22Rv1 (cell line): ENCODE results near the gene WWOX.

Experiments used
- H3K27ac ChIP-seq: fragments of 450-650 bp; 2 replicates; pipeline ENCODE4 v1.5.1; 2017
- ZFX ChIP-seq: fragments of 450-650 bp; IDR thresholded peaks from 2 replicates; pipeline ENCODE4 v1.6.1; 2017; ENCODE audit warnings: antibody characterized with exemption, borderline replicate concordance
- TF ChIP-seq, protein P1 (sequence below): fragments of 450-650 bp; IDR thresholded peaks from 2 replicates; pipeline ENCODE4 v1.5.1; 2017; ENCODE audit warnings: mild to moderate bottlenecking

The WWOX gene

GRCh38 chr16:78237841-78238240, 138.4 kb downstream of the WWOX start:
- no peak overlapping the region for H3K27ac ChIP-seq
- TF ChIP-seq, protein P1, sequence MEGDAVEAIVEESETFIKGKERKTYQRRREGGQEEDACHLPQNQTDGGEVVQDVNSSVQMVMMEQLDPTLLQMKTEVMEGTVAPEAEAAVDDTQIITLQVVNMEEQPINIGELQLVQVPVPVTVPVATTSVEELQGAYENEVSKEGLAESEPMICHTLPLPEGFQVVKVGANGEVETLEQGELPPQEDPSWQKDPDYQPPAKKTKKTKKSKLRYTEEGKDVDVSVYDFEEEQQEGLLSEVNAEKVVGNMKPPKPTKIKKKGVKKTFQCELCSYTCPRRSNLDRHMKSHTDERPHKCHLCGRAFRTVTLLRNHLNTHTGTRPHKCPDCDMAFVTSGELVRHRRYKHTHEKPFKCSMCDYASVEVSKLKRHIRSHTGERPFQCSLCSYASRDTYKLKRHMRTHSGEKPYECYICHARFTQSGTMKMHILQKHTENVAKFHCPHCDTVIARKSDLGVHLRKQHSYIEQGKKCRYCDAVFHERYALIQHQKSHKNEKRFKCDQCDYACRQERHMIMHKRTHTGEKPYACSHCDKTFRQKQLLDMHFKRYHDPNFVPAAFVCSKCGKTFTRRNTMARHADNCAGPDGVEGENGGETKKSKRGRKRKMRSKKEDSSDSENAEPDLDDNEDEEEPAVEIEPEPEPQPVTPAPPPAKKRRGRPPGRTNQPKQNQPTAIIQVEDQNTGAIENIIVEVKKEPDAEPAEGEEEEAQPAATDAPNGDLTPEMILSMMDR, result no peak
- no peak for TF ChIP-seq ZFX

DNA sequence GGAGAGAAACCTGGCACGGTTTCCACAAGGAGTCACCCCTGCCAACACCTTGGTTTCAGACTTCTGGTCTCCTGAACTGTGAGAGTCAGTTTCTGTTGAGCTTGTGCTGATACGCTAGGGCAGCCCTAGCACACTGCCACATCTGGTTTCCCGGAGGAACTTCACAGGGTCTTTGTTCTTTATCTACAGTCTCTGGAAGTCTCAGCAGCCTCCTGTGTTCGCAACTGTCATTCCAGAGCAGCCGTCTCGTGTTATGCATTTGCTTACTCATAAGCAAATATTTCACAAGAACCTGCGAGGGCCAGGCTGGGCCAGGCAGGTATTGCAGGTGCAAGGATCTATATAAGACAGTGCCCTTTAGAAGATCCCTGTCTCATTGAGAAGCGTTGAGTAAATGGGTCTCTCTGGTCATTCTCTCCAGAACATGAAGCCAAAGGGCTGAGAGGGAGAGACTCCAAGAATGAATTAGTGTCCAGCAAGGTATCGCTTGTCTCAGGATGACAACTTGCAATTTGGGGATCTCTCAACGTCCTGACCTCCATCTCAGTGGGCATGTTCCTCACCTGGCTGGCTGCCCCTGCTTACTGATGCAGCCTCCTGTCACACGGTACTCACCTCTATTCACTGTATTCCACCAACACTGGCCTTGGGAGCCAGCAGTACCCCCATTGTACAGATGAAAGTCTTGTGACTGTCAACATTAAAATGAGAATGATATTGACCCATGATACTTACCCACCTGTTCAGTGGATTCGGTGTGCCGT, 141.2 kb downstream of the WWOX start:
- peak overlapping the region; percentile 31 for H3K27ac ChIP-seq
- no peak for TF ChIP-seq ZFX
- TF ChIP-seq, protein P1, result peak; percentile 28

DNA sequence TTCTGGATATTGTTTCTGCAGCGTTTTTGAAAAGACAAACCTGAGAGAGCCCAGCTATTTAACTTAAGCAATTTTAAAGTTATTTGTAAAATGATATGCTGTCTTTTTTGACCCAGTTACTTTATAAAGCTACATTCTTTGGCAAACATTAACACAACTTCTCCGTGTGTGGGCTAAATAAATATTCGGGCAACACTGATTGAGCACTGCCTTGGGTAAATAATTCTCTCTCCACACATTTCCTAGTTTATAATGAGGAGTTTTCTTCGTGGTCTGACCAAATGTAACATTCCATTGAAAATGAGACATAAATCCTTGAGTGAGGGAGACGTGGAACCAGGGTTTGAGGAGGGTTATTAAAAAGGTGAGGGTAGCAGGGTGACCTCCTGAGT, 142.8 kb downstream of the WWOX start:
- no peak overlapping the region for H3K27ac ChIP-seq
- TF ChIP-seq ZFX, result no peak
- TF ChIP-seq, protein P1, result no peak

DNA sequence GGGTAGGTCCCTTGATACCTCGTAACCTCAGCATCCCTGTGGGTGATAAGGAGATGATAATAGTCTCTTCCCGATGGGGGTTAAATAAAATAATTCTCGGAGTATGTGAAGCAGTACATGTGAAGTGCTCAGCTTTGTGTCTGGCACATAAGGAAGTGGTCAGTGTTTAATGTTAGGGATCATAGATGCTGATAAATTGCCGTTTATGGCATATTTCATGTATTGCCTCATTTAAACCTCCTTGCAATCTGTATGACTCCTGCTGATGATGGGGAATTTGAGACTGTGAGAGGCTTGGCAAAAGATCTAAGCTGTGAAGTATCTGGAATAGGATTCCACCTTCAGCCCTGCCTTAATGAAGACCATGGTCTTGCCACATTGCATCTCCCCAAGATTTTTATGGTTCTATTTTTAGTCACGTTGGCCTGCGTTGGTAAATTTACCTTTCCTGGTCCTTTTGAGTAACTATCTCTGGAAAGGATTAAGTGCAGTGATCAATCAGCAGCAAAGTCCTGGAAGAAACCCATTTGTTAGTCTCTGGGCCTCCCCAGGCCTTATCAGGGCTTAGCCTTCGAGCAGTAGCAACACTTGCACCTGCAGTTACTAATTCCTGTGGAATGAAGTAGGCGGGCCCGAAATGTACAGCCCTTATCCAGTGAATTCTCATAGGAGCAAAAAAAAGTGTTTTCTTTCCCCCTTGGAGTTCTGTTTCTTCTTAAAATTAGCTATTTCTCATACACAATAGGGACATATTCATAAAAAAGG, 144.9 kb downstream of the WWOX start:
- TF ChIP-seq, protein P1, result no peak
- no peak overlapping the region for H3K27ac ChIP-seq

DNA sequence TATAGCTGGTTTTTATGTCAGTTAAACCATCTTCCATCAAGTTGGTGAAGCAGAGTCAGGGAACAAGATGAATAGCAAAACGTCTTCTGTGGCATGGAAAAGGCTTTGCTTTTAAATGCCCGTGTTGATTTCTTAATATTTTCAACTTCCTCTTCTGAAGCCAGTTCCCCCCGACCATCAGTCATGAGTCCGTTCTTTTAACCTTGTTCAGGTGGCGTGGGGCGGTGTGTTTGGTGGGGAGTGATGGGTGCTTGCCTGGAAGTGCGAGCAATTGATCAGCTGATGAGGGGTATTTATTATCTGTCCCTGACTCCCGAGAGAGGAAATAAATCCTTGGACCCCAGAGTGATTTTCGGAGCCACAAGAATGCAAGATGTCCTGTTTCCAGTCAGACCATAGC, 147.1 kb downstream of the WWOX start:
- TF ChIP-seq, protein P1, result no peak
- TF ChIP-seq ZFX, result no peak
- no peak overlapping the region for H3K27ac ChIP-seq

DNA sequence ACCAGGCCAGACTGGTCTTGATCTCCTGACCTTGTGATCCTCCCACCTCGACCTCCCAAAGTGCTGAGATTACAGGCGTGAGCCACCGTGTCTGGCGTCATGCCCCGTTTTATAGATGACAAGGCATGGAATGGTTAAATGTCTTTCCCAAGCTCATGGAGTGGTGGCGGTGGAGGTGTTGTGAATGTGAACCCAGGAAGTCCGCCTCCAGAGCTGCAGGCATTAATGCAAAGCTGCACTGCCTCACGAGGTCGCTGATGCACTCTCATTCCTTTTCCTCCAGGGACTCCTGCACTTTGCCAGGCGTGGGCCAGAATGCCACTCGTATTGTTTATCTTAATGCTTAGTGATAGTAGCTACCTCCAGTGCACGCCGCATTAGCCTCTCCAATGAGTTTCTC, 149.6 kb downstream of the WWOX start:
- no peak overlapping the region for H3K27ac ChIP-seq
- no peak for TF ChIP-seq ZFX
- TF ChIP-seq, protein P1, result 0 out of 2 replicates have a peak, but pooled peaks have one; percentile 4

DNA sequence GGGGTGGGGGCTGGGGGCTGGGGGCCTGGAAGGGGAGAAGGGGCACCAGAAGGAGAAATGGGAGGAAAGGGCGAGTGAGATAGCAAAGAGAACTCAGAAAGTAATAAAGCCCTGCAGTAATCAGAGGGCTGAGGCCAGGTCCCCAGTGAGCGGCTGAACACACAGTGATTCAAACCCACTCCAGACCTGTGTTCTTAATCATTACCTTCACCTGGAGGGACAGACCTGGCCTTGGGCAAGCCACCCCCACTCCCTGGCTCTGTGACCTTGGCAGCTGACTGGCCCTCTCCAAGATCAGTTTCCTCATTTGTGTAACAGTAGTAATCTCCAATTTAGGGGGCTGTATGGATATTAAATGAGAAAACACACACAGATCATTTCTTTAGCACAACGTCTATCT, 150.4 kb downstream of the WWOX start:
- TF ChIP-seq, protein P1, result no peak
- no peak for TF ChIP-seq ZFX
- no peak overlapping the region for H3K27ac ChIP-seq
